HG03457 (cell line): ENCODE data around the gene PON3.
"Not testable (repeated sequence)": the region's sequence is repeated elsewhere in the genome, so short reads cannot be mapped to it uniquely, and the experiment has no call there.

ENCODE experiments used
- ATAC-seq: cut with Tn5 transposase; IDR thresholded peaks from one replicate; pipeline ENCODE4 v1.9.1; 2021; ENCODE audit warnings: moderate number of reproducible peaks; ENCODE audit not compliant: unreplicated experiment

Gene PON3

GRCh38 chr7:95412075-95412474 lies 15.9 kb upstream of the PON3 start:
- ATAC-seq: no peak

- no peak for ATAC-seq
These were observed 15.5 kb upstream of the PON3 start for GRCh38 chr7:95411666-95412065.

- no peak for ATAC-seq
These were observed 14.9 kb upstream of the PON3 start for GRCh38 chr7:95411036-95411435.

DNA sequence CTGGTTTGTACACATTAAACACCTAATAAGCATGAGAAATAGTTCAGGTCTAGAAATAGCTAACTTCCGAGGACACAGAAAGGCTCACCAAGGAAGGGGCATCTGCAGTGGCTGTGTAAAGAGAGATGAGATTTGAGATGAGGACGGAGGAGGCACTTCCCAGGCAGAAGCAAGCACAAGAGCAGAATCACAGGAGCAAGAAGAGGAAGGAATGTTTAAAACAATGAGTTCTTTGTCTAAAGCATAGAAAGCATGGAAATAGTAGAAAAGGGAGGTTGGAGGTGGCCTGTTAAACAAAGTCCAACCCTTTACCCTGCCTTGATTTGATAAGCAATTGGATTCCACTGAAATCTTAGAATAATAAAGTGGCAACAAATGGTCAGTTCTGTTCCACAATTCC lies 11.6 kb upstream of the PON3 start:
- no peak for ATAC-seq

DNA sequence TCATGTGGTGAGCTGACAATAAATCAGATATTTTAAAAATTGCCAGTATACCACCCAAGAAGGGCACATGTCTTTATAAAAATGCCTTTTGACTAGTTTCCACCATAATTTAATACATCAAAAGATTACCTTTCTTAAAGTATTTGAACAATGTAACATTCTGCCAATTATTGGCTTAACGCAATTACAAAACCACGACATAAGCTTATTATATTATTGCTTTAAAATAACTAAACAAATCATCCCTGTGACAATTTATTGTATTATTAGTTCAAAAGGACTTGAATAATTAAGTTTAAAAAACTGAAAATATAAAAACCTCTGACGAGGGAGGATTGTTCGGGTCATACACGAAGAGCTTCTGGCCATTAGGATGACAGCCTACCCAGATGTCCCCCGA lies 9.6 kb upstream of the PON3 start:
- ATAC-seq: no peak

DNA sequence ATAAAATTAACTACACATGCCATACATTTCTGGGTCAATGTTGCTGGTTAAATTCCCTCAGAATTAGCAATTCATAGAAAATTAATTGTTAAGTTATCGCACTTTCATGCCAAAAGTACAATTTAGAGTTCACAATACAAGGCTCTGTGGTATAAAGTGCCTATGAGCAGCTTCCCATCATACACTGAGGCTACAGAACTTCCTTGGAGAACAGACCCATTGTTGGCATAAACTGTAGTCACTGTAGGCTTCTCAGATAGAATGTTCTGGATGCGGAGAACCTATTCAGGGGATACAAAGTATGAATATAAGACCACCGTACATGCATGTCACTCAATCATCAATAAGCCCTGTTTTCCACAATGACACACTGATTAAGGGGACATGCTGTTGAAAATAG lies 9.0 kb upstream of the PON3 start:
- ATAC-seq: no peak

DNA sequence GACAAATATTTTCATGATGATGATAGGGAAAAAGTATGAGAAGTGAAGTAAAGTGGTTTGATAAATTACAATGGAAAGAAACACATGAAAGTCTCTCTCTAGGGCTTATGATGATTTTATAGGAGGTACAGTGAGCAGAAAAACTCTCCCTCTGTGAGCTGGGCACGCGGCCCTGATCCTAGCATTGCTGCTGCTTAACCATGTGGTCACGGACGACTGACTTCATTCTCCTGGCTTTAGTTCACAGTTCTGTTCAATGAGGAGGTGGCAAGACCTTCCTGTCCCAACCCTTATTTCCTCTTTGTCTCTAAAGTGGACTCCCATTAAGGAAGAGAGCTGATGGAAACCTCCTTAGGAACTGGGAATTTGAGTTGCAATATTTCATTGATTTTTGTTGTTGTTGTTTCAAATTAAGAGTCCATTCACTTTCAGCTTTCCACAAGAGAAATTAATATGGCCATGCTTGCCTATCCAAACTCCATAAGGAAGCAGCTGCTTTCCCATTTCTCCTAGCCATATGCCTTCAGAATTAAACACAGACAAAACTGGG lies 8.2 kb upstream of the PON3 start:
- no peak for ATAC-seq

- ATAC-seq: no peak
These were observed 2.2 kb upstream of the PON3 start for GRCh38 chr7:95398155-95398940.

GRCh38 chr7:95397381-95397780 lies 1.2 kb upstream of the PON3 start:
- ATAC-seq: no peak

GRCh38 chr7:95395755-95396135 lies 430 bp downstream of the PON3 start:
- no peak for ATAC-seq

- no peak for ATAC-seq
These were observed 1.8 kb downstream of the PON3 start for GRCh38 chr7:95394370-95394769.

- ATAC-seq: no peak
These were observed 4.4 kb downstream of the PON3 start for GRCh38 chr7:95391761-95392160.

GRCh38 chr7:95389516-95389915 lies 6.7 kb downstream of the PON3 start:
- no peak for ATAC-seq

DNA sequence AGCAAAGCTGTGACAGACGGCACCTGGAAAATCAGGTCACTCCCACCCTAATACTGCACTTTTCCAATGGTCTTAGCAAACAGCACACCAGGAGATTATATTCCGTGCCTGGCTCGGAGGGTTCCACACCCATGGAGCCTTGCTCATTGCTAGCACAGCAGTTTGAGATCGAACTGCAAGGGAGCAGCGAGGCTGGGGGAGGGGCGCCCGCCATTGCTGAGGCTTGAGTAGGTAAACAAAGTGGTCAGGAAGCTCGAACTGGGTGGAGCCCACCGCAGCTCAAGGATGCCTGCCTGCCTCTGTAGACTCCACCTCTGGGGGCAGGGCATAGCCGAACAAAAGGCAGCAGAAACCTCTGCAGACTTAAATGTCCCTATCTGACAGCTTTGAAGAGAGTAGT lies 16.7 kb downstream of the PON3 start:
- not testable (repeated sequence) for ATAC-seq

DNA sequence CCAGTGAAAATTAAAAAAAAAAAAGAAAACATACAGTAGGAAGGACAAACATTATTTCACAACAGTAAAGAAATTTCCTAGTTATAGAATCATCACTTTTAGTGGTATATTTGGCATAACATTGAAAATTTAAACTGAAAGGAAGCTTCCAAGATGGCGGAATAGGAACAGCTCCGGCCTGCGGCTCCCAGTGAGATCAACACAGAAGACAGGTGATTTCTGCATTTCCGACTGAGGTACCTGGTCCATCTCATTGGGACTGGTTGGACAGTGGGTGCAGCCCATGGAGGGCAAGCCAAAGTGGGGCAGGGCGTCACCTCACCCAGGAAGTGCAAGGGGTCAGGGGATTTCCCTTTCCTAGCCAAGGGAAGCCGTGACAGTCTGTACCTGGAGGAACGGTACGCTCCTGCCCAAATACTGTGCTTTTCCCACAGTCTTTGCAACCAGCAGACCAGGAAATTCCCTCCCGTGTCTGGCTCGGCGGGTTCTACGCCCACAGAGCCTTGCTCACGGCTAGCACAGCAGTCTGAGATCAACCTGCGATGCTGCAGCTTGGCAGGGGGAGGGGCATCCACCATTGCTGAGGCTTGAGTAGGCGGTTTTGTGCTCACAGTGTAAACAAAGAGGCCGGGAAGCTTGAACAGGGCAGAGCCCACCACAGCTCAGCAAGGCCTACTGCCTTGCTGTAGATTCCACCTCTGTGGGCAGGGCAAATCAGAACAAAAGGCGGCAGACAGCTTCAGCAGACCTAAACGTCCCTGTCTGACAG lies 19.4 kb downstream of the PON3 start:
- no peak for ATAC-seq

DNA sequence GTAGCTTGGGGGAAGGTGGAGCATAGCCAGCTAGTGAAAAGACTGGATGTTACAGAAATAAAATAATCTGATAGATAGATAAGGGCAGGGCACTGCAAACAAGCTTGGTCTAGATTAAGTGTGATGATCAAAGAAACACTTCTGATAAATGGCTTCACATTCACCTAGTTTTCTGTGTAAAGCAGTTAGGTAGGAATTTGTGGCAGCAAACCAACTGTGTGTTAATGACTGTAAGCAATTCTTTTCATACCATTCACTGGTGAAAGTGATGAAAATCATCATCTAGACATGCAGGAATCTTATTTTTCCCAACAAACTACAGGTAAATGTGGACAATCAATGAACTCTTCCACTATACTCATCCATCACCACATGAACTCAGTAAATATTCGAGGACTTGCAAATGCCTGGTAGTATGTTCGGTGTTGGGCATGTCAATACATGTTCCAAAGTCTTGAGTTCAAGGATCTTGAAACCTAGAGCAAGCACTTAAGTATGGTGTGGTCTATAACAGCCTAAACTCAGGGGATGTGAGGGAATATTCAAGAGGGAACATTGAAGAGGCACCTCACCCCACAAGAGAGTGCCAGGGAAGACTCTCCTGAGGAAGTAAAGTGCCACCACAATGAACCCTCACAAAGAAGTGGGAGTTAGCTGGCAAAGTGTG lies 20.5 kb downstream of the PON3 start:
- no peak for ATAC-seq

DNA sequence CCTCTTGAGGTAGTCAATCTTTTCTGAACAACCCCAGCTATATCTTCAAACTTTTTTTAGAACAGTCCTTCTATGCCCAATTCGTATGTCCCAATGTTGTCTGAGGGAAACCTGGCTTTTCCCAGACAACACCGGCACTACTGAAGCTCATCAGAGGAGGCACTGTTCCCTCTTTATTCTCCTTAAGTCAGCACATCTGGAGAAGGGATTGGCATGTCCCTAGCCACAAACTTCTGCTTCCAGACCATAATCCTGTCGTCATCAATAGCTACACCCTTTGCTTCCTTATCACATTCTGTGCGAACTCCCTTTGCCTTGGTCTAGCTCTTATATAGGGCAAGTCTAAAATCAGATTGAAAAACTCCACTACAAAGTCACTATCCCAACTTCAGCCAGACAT lies 22.9 kb downstream of the PON3 start:
- ATAC-seq: no peak

- ATAC-seq: no peak
These were observed 27.9 kb downstream of the PON3 start for GRCh38 chr7:95368235-95368634.

- no peak for ATAC-seq
These were observed 28.6 kb downstream of the PON3 start for GRCh38 chr7:95367606-95368005.

DNA sequence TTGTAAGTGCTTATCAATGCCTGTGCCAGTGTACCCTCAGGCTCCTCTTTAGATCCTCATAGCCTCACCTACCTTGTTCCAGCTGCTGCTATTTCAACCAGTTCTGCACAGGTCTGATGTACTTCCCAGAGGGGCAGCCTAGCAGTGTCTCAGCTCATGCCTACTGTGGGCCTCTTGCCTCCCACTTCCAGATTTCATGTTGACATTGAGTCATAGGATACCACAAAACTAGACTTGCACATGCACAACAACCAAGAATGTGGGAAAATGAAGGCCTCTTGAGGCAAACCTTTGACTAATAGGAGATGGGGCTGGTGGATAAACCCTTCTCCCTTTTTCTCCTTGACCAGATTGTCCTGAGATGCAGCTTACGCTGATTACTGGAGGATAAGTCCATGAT lies 31.0 kb downstream of the PON3 start:
- no peak for ATAC-seq

DNA sequence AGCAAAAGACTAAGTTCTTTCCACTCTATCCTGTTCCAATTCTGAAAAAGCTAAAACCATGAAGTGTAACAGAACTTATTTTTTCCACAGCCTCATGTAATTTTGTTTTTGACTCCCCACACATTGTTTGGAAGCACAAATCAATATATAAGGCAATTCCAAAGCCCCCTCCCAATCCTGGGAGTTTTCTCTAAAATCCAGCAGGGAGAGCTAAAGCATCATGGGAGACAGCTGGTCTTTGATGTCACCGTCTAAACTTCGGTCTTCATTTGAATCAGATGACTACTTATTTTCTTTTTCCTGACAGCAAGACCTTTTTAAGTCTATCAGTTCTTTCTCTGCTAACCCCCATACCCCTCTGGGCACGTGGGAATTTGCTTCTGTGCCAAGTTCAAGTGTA lies 38.6 kb downstream of the PON3 start:
- no peak for ATAC-seq
